Endometrium (tissue), 2 donors: ENCODE results near the gene TBC1D14.

Experiments used
- FAIRE-seq: peaks from 2 replicates; lab custom pipeline; 2012; peaks lifted over from hg19 to GRCh38; lab: Jason Lieb, UNC
- donor health status: control.
- donor health status: control.

TBC1D14 gene

GRCh38 chr4:7023901-7024300 lies 114.3 kb downstream of the TBC1D14 start:
- FAIRE-seq = no peak

- FAIRE-seq = no peak
Measured at GRCh38 chr4:7024336-7024890, 114.8 kb downstream of the TBC1D14 start.

GRCh38 chr4:7025040-7025602 lies 115.5 kb downstream of the TBC1D14 start:
- no peak for FAIRE-seq

- FAIRE-seq = no peak
Measured at GRCh38 chr4:7026107-7026506, 116.5 kb downstream of the TBC1D14 start.

GRCh38 chr4:7027284-7027683 lies 117.7 kb downstream of the TBC1D14 start:
- FAIRE-seq = no peak

- no peak for FAIRE-seq
Measured at GRCh38 chr4:7027913-7028312, 118.3 kb downstream of the TBC1D14 start.

GRCh38 chr4:7029212-7029611 lies 119.6 kb downstream of the TBC1D14 start:
- no peak for FAIRE-seq

- FAIRE-seq = no peak
Measured at GRCh38 chr4:7029921-7030320, 120.3 kb downstream of the TBC1D14 start.

- FAIRE-seq = no peak
Measured at GRCh38 chr4:7030856-7031255, 121.2 kb downstream of the TBC1D14 start.

GRCh38 chr4:7031558-7032449 lies 122.2 kb downstream of the TBC1D14 start:
- no peak for FAIRE-seq

GRCh38 chr4:7032596-7032995 lies 123.0 kb downstream of the TBC1D14 start:
- FAIRE-seq = no peak

- FAIRE-seq = no peak
Measured at GRCh38 chr4:7034262-7035081, 124.8 kb downstream of the TBC1D14 start.

GRCh38 chr4:7037425-7037824 lies 127.8 kb downstream of the TBC1D14 start:
- FAIRE-seq = no peak

- FAIRE-seq = no peak
Measured at GRCh38 chr4:7040765-7041164, 131.1 kb downstream of the TBC1D14 start.

GRCh38 chr4:7041246-7041645 lies 131.6 kb downstream of the TBC1D14 start:
- no peak for FAIRE-seq

- no peak for FAIRE-seq
Measured at GRCh38 chr4:7041801-7042502, 132.3 kb downstream of the TBC1D14 start.

- FAIRE-seq = peak; percentile 23
Measured at GRCh38 chr4:7042503-7043283, 133.1 kb downstream of the TBC1D14 start.

GRCh38 chr4:7043284-7044136 lies 133.9 kb downstream of the TBC1D14 start, which contains the start of gene TADA2B:
TADA2B (plus strand) TSS chr4:7043372; CDS start chr4:7043580, 208 bp downstream.
- no peak for FAIRE-seq

- no peak for FAIRE-seq
Measured at GRCh38 chr4:7044137-7044930, 134.7 kb downstream of the TBC1D14 start.
